Effector memory CD4-positive, alpha-beta T cell (primary cell): ENCODE data around the gene CDCA7L.
A peak's percentile ranks its signal among the peaks of the same experiment; 100 is the strongest.

ENCODE experiments used
- DNase-seq, 3 donors: peaks; one replicate each; pipeline ENCODE4 v3.0.0-alpha.2; 2020
- H3K27ac ChIP-seq: 2 replicates; pipeline ENCODE4 v1.7.0; 2013; ENCODE audit warnings: mild to moderate bottlenecking, low read length, moderate library complexity; ENCODE audit not compliant: insufficient read depth, poor library complexity, severe bottlenecking
- H3K27me3 ChIP-seq: replicated peaks from 2 replicates; pipeline ENCODE4 v1.7.0; 2013; ENCODE audit warnings: mild to moderate bottlenecking, low read length; ENCODE audit not compliant: insufficient read depth, control insufficient read depth, poor library complexity, severe bottlenecking
- H3K36me3 ChIP-seq: 2 replicates; pipeline ENCODE4 v1.7.0; 2013; ENCODE audit warnings: mild to moderate bottlenecking, low read length, moderate library complexity; ENCODE audit not compliant: control insufficient read depth, insufficient read depth
- H3K4me1 ChIP-seq: 2 replicates; pipeline ENCODE4 v1.7.0; 2013; ENCODE audit warnings: low read length, mild to moderate bottlenecking; ENCODE audit not compliant: control insufficient read depth, insufficient read depth, poor library complexity, severe bottlenecking
- H3K4me3 ChIP-seq: 2 replicates; pipeline ENCODE4 v1.7.0; 2013; ENCODE audit warnings: low read length, low read depth, mild to moderate bottlenecking; ENCODE audit not compliant: insufficient read depth, poor library complexity, severe bottlenecking
- H3K9me3 ChIP-seq: 2 replicates; pipeline ENCODE4 v1.7.0; 2013; ENCODE audit warnings: mild to moderate bottlenecking, low read length, moderate library complexity; ENCODE audit not compliant: control insufficient read depth

CDCA7L gene

DNA sequence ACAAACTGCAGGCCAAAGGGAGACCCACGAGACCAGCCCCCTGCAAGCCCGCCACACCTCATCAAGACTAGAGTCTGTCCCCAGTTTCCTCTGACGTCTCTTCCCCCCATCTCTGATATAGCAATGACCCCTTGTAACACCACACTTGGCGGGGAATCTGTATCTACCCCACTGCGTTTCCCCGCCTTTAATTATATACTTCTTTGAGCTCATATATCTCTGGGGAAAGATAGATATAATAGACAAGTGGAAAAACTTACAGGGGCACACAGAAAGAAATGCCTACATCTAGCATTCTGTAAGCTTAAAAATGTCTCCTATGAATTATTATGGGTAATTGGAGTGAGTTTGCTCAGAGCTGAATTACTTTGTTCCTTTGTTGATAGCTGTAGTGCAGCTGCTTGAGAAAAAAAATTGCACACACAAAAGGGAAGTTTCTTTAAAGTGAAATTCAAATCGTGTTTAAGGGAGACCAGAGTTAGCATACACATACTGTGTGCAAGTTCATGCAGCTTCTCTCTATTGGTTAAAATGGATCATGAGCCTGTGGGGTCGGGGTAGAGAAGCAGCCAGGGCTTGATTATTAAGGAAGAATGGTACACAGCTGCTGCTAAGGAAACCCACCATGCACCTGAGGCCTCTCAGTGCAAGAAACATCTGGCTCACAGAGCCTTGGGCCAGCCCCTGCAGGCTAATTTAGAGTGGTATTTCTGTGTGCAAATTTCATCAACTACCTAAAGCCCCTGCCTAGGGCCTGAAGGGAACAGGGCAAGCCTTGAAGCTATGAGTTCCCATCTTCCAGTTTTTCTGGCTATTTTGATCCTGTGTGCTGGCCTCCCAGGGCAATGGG is 32.5 kb downstream of the CDCA7L start:
- Histone ChIP-seq H3K36me3 (no peaks in the 10 kb centered on the region), H3K27ac (no peak overlapping the region), H3K27me3 (no peaks in the 10 kb centered on the region)

DNA sequence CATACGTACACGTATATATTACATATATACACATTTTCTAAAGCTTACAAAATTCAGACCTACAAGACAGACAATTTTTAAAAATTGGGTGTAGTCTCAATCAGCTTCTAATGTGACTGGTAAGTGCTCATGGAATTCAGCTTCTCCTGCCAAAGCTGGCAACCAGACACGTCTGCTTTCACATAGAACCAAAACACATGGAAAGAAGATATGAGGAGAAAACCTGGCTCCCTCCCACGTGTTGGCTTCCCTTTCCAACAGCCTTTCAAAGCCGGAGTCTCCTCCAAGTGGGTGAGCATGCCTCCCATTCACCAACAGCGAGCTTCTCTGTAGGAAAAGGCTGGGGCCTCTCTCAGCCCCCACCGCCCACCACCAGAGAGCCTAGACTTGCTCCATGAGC is 33.4 kb downstream of the CDCA7L start:
- no peak for DNase-seq
- Histone ChIP-seq H3K36me3 (no peaks in the 10 kb centered on the region), H3K4me3 (no peak overlapping the region), H3K9me3 (no peaks in the 10 kb centered on the region), H3K4me1 (no peaks in the 10 kb centered on the region), H3K27me3 (no peaks in the 10 kb centered on the region), H3K27ac (no peak overlapping the region)

More for the DNA sequence above, 32.5 kb downstream of the CDCA7L start:
- H3K4me3 ChIP-seq = no peak overlapping the region
- no peaks in the 10 kb centered on the region for H3K4me1 ChIP-seq
- no peaks in the 10 kb centered on the region for H3K9me3 ChIP-seq
- DNase-seq = no peak

GRCh38 chr7:21911341-21911875 is 34.3 kb downstream of the CDCA7L start:
- Histone ChIP-seq H3K4me1 (no peaks in the 10 kb centered on the region), H3K27me3 (no peaks in the 10 kb centered on the region), H3K4me3 (no peak overlapping the region), H3K27ac (no peak overlapping the region), H3K9me3 (no peaks in the 10 kb centered on the region), H3K36me3 (no peaks in the 10 kb centered on the region)
- no peak for DNase-seq

DNA sequence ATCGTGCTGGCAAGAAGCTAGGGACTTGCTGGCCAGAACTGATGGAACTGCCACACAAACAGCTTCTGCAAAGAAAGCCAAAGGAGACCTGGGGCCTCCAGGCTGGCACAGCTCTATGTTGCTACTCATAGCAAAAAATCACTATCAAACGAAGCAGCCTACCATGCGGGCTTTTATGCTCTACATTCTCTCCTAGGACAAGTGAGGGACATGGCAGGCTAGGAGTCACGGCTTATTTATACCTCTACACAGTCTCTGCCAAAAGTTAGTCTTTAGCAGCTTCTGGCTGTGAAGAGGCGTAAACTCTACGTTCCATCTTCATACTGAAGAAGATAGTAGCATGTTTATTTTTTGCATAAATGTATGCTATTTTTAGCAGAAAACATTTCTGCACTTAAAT is 35.4 kb downstream of the CDCA7L start:
- Histone ChIP-seq H3K27ac (no peak overlapping the region), H3K27me3 (no peaks in the 10 kb centered on the region), H3K9me3 (no peaks in the 10 kb centered on the region), H3K4me3 (no peak overlapping the region), H3K36me3 (no peaks in the 10 kb centered on the region), H3K4me1 (no peaks in the 10 kb centered on the region)
- no peak for DNase-seq

DNA sequence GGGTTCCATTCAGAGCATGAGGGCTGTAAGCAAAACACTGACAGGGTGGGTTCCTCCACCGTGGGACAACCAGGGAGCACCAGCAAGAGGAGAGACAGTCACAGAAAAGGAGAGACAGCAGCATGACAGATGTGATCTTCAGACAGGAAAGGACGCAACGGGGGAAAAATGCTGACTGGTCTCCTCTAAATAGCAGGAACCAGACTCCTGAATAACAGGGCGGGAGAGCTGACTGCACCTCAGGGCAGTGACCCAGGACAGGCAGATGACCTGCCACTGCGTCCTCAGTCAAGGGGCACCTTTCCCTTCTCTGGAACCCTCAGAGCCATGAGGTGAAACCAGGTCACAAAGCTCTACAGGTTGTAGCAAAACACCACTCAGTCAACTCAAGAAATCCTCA is 37.0 kb downstream of the CDCA7L start:
- Histone ChIP-seq H3K27ac (no peak overlapping the region), H3K36me3 (no peaks in the 10 kb centered on the region), H3K27me3 (no peaks in the 10 kb centered on the region), H3K4me3 (no peak overlapping the region), H3K4me1 (no peaks in the 10 kb centered on the region), H3K9me3 (no peaks in the 10 kb centered on the region)
- DNase-seq = no peak

DNA sequence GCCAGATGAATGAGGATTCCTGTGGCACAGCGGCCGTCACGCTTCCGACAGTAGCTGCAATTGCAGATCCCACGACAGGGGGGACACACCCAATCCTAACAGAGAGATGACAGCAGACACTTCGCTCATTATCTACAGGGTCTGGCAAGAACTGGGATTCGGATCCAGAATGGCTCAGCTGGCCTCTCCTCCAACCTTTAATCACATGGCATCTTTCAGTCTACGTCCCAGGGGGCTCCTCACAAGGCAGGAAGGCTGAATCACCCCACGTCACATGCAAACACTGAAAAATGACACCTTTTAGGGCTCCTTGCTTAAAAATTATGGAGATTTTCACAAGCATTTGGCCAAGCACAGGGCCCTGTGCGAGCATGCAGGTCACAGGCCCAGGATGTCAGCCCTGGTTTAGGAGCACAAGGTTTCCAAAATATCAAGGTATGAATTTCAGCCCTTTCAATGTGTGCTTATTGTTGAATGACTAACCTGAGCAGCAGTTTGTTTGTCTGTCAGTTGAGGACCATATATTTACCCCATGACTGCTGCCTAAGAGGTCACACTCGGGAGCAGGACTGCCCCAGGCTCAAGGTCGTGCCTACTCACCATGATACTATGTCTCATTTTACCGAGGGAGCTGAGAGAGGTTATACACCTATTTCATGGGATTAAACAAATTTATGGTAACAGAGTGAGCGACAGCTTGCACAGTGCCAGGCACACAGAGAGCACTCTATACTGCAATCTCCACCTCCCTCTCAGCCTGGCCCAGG is 42.5 kb downstream of the CDCA7L start:
- DNase-seq = no peak
- H3K9me3 ChIP-seq = no peaks in the 10 kb centered on the region
- no peak overlapping the region for H3K27ac ChIP-seq
- no peak overlapping the region for H3K4me3 ChIP-seq
- no peaks in the 10 kb centered on the region for H3K36me3 ChIP-seq
- H3K4me1 ChIP-seq = peaks cover 5% of the 10 kb centered on the region
- no peaks in the 10 kb centered on the region for H3K27me3 ChIP-seq

DNA sequence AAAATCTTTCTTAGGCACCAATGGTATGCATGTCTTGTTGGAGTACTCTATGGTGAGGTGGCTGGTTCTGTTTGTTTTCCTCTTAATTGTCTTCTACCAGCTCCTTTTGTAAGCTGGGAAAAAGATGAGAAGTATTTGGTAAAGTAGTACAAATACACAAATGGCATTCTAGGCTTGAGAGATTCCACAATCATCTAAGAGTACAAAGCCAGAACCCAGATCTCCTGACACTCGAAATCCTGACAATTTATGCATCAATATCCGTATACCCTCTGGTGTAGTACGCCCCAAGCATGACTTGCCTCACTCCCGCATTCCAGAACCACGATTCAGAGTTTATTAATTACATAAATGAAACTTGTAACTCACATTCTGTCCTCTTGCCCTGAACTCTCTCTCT is 43.5 kb downstream of the CDCA7L start:
- Histone ChIP-seq H3K9me3 (no peaks in the 10 kb centered on the region), H3K36me3 (no peaks in the 10 kb centered on the region), H3K27ac (no peak overlapping the region), H3K4me1 (peaks cover 5% of the 10 kb centered on the region), H3K4me3 (no peak overlapping the region), H3K27me3 (no peaks in the 10 kb centered on the region)
- DNase-seq = no peak

- H3K27me3 ChIP-seq = peaks cover 3% of the 10 kb centered on the region
- H3K4me1 ChIP-seq = peaks cover 5% of the 10 kb centered on the region
- no peaks in the 10 kb centered on the region for H3K9me3 ChIP-seq
- no peaks in the 10 kb centered on the region for H3K36me3 ChIP-seq
- H3K27ac ChIP-seq = no peak overlapping the region
- DNase-seq = peak in 1 of 3 donors; percentile 2
- H3K4me3 ChIP-seq = no peak overlapping the region
Measured at GRCh38 chr7:21898265-21898930, 47.3 kb downstream of the CDCA7L start.

- no peaks in the 10 kb centered on the region for H3K36me3 ChIP-seq
- H3K4me3 ChIP-seq = no peak overlapping the region
- H3K4me1 ChIP-seq = peaks cover 1% of the 10 kb centered on the region
Measured at GRCh38 chr7:21893401-21893800, 52.3 kb downstream of the CDCA7L start.

More at GRCh38 chr7:21893401-21893800, 52.3 kb downstream of the CDCA7L start:
- Histone ChIP-seq H3K27ac (no peak overlapping the region), H3K9me3 (no peaks in the 10 kb centered on the region), H3K27me3 (peaks cover 3% of the 10 kb centered on the region)
- DNase-seq = no peak
